Osteocyte (in vitro differentiated cells): Measurements from ENCODE around the gene KLK1. TPM values are rescaled to one million over a fixed set of nuclear protein-coding genes. Genes with fewer than 3 reads are reported as not detected.

Experiments
- DNase-seq: peaks from one replicate; pipeline ENCODE4 v3.0.0; 2021; ENCODE audit warnings: mixed read lengths; ENCODE audit not compliant: unreplicated experiment; ENCODE audit errors: extremely low spot score
- H3K27ac Mint-ChIP-seq: one replicate; pipeline ENCODE4 v1.8.0; 2021; ENCODE audit warnings: mild to moderate bottlenecking, mixed read lengths; ENCODE audit not compliant: unreplicated experiment
- H3K27me3 Mint-ChIP-seq: one replicate; pipeline ENCODE4 v1.8.0; 2021; ENCODE audit warnings: mixed read lengths; ENCODE audit not compliant: unreplicated experiment
- H3K36me3 Mint-ChIP-seq: one replicate; pipeline ENCODE4 v1.8.0; 2021; ENCODE audit warnings: mixed read lengths; ENCODE audit not compliant: unreplicated experiment
- H3K4me1 Mint-ChIP-seq: one replicate; pipeline ENCODE4 v1.8.0; 2021; ENCODE audit warnings: mixed read lengths; ENCODE audit not compliant: unreplicated experiment
- H3K4me3 Mint-ChIP-seq: one replicate; pipeline ENCODE4 v1.8.0; 2021; ENCODE audit warnings: mild to moderate bottlenecking, moderate library complexity, mixed read lengths; ENCODE audit not compliant: unreplicated experiment
- H3K9me3 Mint-ChIP-seq: one replicate; pipeline ENCODE4 v1.8.0; 2021; ENCODE audit warnings: mixed read lengths; ENCODE audit not compliant: unreplicated experiment
- long read RNA-seq: library from polyadenylated mRNA; unstranded; transcript quantifications from one replicate; pipeline ENCODE4 v2.0.0, GENCODE V29; 2021
- total RNA-seq: library from RNA; stranded (reverse); gene quantifications from 2 replicates; pipeline ENCODE4 v1.2.1, GENCODE V29; 2021
- TF ChIP-seq, protein P1 (sequence below): fragments of 200-600 bp; sonication (generic); IDR thresholded peaks from 2 replicates; pipeline ENCODE4 v1.5.0; 2021; ENCODE audit warnings: antibody characterized with exemption, mild to moderate bottlenecking, moderate library complexity

KLK1 gene
- total RNA-seq, result not detected in 2 replicates
- long read RNA-seq, result 0 reads

DNA sequence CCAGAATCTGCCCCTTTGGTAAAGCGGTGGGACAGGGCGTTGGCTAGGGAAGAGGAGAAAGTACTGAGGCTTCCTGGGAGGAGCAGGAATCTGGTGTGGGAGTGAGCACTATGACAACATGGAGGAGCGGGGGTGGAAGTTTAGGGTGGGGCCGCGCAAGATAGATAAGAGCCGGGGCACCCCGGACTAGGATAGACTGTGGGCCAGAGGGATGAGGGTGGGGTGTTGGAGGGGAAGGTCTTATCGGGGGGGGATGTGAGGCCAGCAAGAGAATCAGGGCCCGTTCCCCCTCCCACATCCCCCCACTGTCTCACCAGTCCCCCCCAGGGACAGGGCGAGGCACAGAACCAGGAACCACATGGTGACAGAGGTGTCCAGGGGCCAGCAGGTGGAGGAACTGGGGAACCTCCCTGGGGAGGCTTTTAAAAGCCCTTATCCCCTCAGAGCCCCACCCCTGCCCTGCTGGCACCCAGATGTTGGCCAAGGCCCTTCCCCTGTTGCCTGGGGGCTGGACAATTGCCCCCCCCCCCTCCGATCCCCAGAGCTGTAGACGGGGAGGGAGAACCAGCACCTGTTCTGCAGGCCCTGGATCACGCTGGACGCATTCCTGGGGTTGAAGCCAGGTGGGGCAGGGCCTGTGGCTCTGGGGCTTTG, at the start of gene KLK1:
KLK1 (minus strand) TSS at position 399 of the 654 bp plus-strand sequence; CDS start at position 360, 39 bp downstream.
- TF ChIP-seq, protein P1, sequence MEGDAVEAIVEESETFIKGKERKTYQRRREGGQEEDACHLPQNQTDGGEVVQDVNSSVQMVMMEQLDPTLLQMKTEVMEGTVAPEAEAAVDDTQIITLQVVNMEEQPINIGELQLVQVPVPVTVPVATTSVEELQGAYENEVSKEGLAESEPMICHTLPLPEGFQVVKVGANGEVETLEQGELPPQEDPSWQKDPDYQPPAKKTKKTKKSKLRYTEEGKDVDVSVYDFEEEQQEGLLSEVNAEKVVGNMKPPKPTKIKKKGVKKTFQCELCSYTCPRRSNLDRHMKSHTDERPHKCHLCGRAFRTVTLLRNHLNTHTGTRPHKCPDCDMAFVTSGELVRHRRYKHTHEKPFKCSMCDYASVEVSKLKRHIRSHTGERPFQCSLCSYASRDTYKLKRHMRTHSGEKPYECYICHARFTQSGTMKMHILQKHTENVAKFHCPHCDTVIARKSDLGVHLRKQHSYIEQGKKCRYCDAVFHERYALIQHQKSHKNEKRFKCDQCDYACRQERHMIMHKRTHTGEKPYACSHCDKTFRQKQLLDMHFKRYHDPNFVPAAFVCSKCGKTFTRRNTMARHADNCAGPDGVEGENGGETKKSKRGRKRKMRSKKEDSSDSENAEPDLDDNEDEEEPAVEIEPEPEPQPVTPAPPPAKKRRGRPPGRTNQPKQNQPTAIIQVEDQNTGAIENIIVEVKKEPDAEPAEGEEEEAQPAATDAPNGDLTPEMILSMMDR, result no peak
- H3K4me1 Mint-ChIP-seq, result peaks cover 14% of the 10 kb centered on the region
- no peak within 1 kb of the TSS for H3K27ac Mint-ChIP-seq
- DNase-seq, result no peak
- peaks cover 35% of the 10 kb centered on the region for H3K27me3 Mint-ChIP-seq
- no peaks in the 10 kb centered on the region for H3K9me3 Mint-ChIP-seq
- H3K4me3 Mint-ChIP-seq, result no peak within 1 kb of the TSS
- no peaks in the 10 kb centered on the region for H3K36me3 Mint-ChIP-seq

- Mint-ChIP-seq H3K27ac (no peak within 1 kb of the TSS), H3K36me3 (no peaks in the 10 kb centered on the region), H3K4me3 (no peak within 1 kb of the TSS), H3K27me3 (no peaks in the 10 kb centered on the region), H3K9me3 (no peaks in the 10 kb centered on the region), H3K4me1 (no peaks in the 10 kb centered on the region)
- DNase-seq, result no peak
- TF ChIP-seq, protein P1, result no peak
These were observed 49.5 kb upstream of the KLK1 start, which contains the start of gene KLK2 for GRCh38 chr19:50873056-50873455. Gene KLK2, plus strand, starts transcription at chr19:50873439. Its CDS starts 35 bp downstream, at chr19:50873474.

DNA sequence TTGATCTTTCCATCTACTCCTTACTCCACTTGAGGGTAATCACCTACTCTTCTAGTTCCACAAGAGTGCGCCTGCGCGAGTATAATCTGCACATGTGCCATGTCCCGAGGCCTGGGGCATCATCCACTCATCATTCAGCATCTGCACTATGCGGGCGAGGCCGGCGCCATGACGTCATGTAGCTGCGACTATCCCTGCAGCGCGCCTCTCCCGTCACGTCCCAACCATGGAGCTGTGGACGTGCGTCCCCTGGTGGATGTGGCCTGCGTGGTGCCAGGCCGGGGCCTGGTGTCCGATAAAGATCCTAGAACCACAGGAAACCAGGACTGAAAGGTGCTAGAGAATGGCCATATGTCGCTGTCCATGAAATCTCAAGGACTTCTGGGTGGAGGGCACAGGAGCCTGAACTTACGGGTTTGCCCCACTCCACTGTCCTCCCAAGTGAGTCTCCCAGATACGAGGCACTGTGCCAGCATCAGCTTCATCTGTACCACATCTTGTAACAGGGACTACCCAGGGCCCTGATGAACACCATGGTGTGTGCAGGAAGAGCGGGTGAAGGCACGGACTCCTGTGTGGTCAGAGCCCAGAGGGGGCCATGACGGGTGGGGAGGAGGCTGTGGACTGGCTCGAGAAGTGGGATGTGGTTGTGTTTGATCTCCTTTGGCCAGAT, 47.0 kb upstream of the KLK1 start:
- Mint-ChIP-seq H3K27me3 (no peaks in the 10 kb centered on the region), H3K4me3 (no peak overlapping the region), H3K4me1 (no peaks in the 10 kb centered on the region), H3K9me3 (no peaks in the 10 kb centered on the region), H3K36me3 (no peaks in the 10 kb centered on the region), H3K27ac (no peak overlapping the region)
- TF ChIP-seq, protein P1, result no peak
- no peak for DNase-seq

DNA sequence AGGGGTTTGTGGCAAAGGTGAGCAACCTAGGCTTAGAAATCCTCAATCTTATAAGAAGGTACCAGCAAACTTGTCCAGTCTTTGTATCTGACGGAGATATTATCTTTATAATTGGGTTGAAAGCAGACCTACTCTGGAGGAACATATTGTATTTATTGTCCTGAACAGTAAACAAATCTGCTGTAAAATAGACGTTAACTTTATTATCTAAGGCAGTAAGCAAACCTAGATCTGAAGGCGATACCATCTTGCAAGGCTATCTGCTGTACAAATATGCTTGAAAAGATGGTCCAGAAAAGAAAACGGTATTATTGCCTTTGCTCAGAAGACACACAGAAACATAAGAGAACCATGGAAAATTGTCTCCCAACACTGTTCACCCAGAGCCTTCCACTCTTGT, 45.9 kb upstream of the KLK1 start:
- no peak for DNase-seq
- Mint-ChIP-seq H3K4me1 (no peaks in the 10 kb centered on the region), H3K36me3 (no peaks in the 10 kb centered on the region), H3K27me3 (no peaks in the 10 kb centered on the region), H3K9me3 (no peaks in the 10 kb centered on the region), H3K4me3 (no peak overlapping the region), H3K27ac (no peak overlapping the region)
- TF ChIP-seq, protein P1, result no peak
